COR-L47 (cell line): ENCODE data around the gene SDCBP2.

Source experiments
- DNase-seq: peaks from one replicate; lab custom pipeline; 2025; lab: John Stamatoyannopoulos, UW

Gene SDCBP2

DNA sequence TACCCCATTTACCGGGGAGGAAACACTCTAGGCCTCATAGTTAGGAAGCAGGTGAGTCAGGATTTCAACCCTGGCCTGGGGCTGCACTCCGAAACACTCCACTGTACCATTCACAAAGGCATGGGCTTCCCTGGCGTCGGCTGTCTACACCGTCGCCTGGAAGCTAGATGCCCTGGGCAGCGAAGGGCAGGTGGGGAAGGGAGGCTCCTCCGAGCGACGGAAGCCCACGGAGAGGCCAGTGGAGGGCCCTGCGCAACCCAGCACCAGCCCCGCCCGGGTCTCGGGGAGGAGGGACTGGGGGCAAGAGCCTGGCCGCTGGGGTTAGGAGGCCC, 16.1 kb downstream of the SDCBP2 start:
- DNase-seq: no peak

DNA sequence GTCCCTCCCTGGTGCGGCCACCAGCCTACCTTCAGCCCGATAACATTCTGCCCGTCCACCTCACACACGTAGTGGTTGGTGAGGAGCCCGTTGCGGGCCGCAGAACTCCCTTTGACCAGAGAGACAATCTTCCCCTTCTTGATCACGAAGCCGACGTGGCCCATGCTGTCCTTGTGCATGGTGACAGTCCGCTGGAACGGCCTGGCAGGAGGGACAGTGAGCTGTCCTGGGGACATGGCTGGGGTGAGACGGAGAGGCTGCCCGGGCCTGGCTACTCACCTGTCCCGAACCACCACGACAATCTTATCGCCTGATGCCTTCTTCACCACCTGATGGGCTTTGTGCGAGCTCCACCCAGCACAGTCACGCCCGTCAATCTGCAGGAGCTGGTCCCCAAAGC, 16.6 kb downstream of the SDCBP2 start:
- DNase-seq: no peak

DNA sequence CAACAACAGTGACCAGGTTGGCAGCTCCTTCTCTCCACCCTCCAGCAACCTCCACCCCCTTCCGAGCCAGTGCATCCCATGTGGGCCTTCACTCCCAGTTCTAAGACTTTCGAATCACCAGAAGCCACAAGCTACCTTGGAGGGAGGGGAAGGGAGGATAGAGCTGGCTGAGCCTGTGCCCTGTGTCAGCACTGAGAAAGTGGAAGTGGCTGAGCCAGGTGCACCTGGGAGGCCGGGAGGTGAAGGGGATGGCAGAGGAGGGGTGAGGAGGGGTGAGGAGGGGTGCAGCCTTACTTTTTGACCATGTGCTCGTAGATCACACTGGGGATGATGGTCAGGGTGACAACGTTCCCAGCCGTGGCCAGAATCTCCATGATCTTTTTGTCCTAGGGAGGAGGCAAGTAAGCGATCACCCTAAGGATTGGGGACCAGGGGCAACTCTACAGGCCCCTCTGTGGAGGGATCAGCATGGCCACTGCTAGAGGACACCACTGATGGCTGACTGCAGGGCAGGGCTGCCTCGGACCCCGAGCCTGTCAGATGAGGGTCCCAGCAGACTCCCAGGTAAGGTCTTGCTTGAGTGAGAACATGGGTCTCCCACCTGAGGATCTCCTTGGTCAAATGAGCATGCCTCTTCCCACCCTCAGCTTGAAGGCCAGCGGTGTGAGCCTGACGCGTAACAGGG, 18.3 kb downstream of the SDCBP2 start:
- DNase-seq: no peak

DNA sequence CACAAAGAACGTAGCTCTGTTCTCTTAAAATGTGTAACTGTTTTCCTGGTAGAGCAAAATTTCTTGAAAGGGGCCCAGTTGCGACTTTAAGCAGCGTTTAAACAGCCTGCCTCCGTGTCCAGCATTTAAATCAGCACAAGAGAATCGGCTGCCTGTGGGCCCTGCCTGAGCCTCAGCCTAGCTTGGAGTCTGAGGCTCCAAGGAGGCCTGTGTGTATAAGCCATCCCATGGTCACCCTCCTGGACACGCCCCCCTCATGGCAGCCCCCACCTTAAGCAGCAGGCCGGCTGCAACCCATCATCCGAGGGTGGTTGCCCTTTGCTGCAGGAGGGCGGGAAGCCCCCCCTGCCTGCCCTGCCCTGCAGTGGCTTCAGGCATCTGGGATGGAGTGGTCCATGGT, 18.9 kb downstream of the SDCBP2 start:
- DNase-seq: no peak

DNA sequence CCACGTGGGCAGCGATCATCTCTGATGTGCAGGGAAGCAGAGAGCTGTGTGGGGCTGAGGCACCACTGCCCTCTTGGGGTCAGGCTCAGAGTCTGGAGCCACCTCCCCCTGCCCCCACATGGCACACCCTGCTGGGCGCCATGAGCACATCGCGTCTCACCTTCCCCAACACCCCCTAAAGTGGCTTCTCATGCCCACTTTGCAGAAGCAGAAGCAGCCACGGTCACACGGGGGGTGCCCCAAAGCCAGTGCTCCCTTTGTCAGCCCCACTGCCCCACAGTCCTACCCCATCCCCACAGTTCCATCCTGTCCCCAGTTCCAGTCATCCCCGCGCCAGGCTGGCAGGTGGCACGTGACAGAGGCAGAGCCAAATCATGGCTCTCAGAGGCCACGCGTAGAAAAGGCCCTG, 19.5 kb downstream of the SDCBP2 start:
- DNase-seq: peak; percentile 6

DNA sequence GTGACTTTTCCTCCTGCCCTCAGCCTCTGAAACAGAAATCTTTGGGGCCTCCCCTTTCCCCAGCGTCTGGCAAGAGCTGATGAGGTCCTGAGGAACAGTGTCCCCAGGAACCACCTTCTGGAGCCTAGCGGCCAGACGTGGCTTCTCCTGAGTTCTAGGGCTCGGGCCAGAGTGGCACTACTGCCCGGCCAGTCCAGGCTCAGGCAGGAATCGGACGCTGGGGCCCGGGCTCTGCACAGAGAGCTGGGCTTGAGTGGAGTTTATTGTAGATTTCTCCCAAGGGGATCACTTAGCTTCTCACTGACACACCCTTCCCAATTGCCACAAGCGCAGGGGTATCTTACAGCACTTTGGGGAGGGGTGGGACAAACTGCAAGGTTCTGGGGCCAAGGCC, 20.2 kb downstream of the SDCBP2 start:
- DNase-seq: no peak

DNA sequence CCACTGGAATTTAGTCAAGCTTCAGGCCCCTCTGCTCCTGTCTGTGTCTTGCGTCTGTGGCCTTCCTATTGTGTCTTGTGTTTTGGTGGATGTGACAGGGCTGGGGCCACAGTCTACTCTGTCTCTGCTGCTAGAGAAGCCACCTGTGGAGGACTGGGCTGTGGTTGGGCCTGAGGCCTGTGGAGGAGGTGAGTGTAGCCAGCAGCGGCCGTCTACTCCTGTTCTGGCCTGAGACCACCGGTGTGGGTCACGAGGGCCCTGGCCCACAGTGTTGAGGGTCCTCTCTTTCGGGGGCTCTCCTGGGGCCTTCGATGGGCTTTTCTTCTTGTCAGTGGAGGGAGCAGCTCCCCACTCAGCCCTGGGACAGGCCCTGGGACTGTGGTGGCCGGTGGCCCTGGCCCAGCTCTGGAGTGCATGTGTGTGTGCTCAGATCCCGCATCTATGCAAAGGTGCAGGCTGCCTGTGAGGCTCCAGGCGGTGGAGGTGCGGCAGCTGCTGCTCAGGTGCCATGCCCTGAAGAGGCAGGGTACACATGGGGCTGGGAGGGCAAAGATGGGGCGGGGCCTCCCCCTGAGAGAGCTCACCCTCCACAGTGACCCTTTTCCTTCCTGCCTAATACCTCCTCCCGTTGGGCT, 20.8 kb downstream of the SDCBP2 start:
- DNase-seq: no peak

DNA sequence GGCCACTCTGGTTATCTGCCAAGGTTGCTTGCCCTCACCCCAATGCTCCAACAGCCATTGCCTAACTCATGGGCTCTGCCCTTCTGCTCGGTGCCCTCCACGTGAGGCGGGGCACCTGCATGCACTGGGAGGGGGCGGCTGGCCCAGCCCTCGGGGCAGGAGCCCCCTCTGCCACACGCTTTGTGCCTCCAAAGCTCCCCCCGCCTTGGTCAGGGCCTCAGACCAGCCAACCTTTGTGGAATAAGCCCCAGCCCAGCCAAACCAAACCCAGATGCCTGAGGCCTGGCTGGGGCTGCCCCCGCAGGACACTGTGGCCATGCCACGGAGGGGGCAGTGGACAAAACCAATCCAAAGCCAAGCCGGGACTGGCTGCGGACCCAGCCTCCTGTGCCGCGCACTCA, 21.4 kb downstream of the SDCBP2 start:
- DNase-seq: no peak

DNA sequence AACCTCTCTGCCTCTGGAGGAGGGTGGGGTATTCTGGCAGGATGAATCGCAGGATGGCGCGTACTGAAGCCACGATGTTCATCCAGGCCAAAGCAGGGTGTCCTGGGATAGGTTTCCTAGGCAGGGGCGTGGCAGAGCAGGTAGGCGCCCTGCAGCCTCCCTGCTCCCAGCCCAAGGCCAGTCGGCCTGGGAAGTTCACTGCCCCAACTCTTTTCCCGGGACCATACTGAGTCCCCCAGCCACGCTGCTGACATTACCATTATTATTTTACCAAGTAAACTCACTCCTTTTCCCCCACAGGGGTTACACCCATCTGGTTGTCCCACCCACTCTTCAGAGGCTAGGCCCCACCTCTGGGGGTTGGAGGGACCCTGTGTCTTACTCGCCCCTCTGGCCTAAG, 21.8 kb downstream of the SDCBP2 start:
- DNase-seq: no peak

DNA sequence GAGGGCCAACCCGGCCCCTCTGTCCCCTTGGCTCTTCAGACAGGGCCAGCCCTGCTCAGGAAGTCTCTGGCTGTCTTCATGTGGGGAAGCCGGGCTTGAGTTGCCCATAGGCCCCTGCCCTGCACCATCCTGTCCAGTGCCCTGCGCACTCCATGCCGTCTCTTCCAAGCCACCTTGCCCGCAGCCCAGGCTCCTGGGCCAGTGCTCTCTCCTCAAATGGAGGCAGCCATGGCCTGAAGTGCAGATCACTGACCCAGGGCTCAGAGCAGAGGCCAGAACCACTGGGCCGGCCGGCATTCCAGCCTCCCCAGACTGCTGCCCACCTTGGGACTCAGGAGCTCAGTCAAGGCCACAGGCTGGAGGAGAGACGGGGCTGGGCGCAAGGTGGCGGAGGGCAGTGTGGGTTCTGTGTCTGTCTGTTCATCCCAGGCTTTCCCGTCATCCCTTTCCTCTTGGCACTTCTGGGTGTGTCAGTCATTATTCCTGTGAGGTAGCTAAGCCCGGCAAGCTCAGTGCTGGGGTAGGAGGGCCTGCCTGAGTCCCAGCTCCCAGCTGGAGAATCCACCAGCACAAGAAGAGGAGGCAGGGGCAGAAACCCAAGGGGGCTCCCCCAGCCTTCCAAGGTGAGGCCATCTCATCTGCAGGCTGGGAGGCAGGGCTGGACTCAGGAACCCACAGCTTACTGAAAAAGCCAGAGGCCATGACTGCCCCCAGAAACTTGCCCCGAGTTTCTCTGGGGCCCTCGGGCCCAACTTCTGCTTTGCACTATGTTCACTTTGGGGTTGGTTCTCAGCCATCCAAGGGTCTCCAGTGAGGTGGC, 22.4 kb downstream of the SDCBP2 start:
- no peak for DNase-seq

DNA sequence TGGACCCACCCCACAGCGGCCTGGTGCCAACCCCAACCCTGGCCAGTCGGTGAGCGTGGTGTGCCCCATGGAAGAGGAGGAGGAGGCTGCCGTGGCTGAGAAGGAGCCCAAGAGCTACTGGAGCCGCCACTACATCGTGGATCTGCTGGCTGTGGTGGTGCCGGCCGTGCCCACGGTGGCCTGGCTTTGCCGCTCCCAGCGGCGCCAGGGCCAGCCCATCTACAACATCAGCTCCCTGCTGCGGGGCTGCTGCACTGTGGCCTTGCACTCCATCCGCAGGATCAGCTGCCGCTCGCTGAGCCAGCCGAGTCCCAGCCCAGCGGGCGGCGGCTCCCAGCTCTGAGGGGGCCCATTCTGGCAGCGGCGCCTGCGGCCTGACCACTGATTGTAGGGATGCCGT, 23.2 kb downstream of the SDCBP2 start:
- DNase-seq: no peak

DNA sequence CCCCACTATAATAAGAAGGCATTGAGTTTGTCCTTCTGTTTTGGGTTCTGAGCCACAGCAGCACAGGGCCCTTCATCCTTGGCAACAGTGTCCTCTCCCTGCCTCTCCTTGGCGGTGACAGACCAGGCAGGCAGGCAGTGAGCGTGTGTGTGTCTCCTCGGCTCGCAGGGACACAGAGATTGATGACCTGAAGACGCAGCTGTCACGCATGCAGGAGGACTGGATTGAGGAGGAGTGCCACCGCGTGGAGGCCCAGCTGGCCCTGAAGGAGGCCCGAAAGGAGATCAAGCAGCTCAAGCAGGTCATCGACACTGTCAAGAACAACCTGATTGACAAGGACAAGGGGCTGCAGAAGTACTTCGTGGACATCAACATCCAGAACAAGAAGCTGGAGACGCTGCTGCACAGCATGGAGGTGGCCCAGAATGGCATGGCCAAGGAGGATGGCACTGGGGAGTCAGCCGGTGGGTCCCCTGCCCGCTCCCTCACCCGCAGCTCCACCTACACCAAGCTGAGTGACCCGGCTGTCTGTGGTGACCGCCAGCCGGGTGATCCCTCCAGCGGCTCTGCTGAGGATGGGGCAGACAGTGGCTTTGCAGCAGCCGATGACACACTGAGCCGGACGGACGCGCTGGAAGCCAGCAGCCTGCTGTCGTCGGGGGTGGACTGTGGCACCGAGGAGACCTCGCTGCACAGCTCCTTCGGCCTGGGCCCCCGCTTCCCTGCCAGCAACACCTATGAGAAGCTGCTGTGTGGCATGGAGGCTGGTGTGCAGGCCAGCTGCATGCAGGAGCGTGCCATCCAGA, 24.0 kb downstream of the SDCBP2 start:
- DNase-seq: no peak

DNA sequence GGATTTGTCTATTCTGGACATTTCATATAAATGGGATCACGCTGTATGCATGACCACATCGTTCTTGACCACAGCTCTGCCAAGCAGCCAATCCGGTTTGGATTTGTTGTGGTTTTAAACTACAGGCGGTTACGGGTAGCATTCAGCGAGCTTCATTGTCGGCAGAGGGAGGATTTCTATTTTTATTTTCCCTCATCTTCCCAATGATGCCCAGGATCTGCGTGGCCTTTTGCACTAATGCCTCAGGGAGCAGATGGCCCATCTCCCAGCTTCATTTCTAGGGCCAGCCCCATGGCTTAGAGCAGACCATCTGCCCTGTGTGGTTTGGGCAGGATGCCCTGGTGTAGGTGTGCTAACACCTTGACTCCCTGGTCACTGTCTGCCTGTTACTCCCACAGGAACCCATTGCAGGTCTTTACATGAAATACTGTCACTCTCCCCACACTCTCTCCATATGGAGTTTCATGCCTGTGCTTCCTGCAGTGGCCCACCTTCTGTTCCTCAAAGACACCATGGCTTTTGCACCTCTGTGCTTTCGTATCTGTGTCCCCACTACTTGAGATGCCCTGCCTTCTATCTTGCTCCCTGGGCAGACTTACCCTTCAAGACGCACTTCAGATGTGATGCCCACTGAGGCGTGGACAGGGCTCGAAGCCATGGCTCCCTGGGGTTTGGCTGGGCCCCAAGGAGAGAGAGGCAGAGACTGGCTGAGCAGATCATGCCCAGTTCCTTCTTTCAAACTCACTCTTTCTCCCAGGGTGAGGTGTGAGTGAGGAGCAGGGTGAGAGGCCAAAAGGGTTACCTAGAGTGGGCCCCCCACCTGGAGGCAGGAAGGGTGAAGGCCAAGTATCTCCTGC, 26.0 kb downstream of the SDCBP2 start:
- DNase-seq: no peak

DNA sequence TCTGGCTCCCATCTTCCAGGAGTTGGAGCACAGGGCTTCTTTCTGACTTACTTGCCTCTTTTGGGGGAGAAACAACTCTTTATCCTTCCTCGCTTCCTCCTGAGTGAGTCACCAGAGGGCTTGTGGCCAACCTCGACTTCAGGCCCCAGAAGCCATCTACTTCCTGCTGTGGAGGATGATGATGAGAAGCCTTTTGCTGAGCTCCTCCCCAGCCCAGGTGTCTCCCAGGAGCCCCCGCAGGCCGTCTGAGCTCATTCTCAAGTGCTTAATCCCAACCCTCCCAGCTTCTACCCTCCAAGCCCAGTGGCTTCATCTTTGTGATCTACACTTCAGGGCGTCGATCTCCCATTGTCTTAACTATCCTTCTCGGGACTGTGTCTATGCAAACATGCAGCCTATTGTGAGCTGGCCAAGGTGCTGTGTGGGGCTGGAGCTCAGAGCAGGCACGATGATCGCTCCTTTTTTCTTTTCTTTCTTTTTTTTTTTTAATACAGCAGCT, 27.9 kb downstream of the SDCBP2 start:
- no peak for DNase-seq

DNA sequence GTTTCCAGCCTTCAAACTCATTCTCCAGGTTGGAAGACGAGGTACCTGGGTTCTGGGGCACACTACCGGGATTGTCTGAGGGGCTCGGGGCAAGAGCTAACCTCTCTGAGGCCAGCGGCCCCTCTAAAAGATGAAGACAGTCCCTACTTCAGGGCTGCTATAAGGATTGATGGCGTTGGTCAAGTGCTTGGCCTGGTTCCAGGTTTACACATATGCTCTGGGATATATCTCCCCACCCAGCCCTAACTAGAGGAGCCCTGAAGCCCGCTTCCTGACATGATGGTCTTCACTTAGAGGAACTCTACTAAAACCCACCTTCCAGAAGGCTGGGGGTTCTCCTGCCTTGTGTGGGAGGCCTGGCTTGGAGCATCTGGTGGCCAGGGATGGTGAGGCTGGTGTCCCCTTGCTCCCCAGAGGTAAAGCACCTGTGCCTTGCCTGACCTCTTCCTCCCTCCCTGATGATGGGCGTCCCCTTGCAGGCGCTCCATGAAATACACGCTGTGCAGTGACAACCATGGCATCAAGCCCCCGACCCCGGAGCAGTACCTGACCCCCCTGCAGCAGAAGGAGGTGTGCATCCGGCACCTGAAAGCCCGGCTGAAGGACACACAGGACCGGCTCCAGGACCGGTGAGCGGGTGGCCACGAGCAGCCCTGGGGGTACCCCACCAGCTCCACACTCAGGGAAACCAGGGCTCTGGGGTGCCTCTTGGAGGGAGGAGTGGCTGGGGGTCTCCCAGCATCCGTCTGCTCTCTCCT, 28.7 kb downstream of the SDCBP2 start:
- DNase-seq: no peak

DNA sequence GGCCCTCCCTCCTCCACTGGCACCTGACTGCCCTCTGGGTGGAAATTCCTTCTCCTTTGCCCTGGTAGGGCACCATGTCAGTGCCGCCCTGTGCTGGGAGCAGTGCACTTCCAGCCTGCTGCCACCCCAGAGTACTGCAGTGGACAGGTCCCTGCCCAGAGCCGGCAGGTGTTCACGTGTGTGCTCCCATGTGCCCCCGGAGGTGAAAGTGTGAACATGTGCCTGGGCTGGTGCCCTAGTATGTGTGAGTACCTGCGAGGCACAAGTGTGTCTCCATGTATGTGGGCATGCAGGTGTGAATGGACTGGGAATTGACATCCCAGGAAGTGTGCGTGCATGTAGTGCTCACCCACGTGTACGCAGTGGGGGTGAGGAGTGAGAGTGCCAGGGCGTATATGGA, 29.4 kb downstream of the SDCBP2 start:
- peak; percentile 49 for DNase-seq

DNA sequence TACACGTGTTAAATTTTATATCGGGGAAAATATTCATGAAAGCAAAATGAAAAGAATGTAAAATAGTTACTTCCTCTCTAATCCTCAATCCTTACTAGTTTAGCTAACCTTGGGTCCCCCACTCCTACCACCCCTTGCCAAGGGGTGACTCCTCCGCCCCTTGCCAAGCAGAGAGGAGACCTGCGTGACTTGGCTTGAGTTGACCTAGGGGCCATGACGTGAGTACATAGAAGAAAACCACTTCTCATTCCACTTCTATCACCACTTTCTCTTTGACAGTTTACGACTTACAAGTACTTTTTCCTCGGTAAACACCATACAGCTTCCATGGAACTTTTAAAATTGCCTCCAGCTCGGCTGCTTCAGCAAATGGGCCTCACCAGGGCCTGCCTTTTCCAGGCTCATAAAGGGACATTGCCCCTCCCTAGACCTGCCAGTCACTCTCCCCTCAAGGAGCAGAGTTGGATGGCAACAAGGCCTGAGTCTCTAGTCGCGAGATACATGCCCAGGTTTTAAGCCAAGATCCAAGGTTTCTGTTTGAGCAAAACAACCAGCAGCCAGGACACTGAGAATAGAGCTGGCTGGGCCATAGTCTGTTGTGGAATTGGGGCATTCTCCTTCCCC, 29.9 kb downstream of the SDCBP2 start:
- no peak for DNase-seq

DNA sequence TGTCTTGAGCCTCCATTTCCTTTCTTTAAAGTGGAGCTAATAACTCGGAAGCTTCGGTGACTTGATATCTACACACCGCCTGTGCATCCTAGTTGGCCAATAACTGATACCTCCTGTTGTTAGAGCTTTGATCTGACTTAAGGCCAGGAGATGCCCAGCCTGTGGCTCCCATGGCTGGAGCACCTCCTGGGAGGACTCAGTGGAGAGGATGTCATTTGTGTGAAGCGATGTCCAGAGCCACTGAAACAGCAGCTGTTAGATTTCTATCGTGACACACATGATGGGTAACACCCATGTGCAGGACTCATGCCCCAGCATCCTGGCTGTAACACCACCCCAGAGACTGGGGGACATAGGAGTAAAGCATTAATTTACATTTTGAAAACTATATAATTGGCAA, 30.8 kb downstream of the SDCBP2 start:
- no peak for DNase-seq

DNA sequence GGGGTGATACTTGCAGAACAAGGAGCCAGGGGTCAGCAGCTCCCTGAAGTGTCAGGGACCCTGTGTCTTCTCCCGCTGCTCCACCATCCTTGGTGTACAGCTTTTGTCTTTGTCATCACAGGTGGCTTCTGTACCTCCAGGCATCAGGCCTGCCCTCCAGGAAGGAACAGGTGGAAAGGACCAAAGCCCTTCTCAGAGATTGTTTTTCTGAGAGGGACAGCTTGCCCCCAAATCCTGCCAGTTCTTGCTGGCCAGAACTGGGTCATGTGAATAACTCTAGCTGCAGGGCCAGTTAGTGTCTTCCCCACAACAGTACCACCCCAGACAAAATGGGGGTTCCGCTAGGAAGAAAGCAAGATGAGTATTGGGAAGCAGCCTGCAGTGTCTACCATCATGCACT, 31.5 kb downstream of the SDCBP2 start:
- no peak for DNase-seq

DNA sequence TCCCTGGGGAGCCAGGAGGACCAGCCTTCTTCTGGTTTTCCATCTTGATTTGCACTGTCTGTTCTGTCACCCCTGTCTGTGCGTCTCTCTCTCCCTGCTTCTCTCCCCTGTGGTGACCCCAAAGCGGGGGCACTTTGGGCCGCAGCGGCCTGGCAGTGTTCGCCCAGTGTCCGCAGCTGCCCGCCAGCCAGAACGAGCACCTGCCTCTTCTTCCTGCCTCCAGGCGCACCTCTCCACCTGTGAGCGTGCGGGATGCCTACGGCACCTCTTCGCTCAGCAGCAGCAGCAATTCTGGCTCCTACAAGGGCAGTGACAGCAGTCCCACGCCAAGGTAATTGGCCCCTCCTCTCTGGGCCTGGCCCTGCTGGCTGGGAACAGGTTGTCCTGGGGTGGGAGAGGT, 32.0 kb downstream of the SDCBP2 start:
- DNase-seq: no peak
